H1 (cell line): ENCODE results near the gene SOBP. TPM values are rescaled to one million over a fixed set of nuclear protein-coding genes. Genes with fewer than 3 reads are reported as not detected.

Experiments
- JUND ChIP-seq: IDR thresholded peaks from 2 replicates; pipeline ENCODE4 v1.6.1; 2011; ENCODE audit warnings: mild to moderate bottlenecking, improper control_type of control experiment, low read length
- PHF8 ChIP-seq: fragments of 200-600 bp; sonication (generic); conservative IDR thresholded peaks from 2 replicates; pipeline ENCODE4 v1.7.1; 2012; ENCODE audit warnings: low read depth, mild to moderate bottlenecking, inconsistent platforms, low read length, moderate library complexity
- RFX5 ChIP-seq: IDR thresholded peaks from 2 replicates; pipeline ENCODE4 v1.6.1; 2011; ENCODE audit warnings: low read depth, low read length, improper control_type of control experiment, borderline replicate concordance
- SIX5 ChIP-seq: IDR thresholded peaks from 2 replicates; pipeline ENCODE4 v1.6.1; 2011; ENCODE audit warnings: mild to moderate bottlenecking, low read depth, low read length
- TBP ChIP-seq: IDR thresholded peaks from 2 replicates; pipeline ENCODE4 v1.6.1; 2011; ENCODE audit warnings: low read depth, low read length, improper control_type of control experiment
- polyA plus RNA-seq, 7 experiments: library from polyadenylated mRNA; depleted of rRNA in 3 of 7; stranded (reverse) in 5 of 7; unstranded in 2 of 7; fragments of >200 nt in 5 of 7; fragments of 200-250 nt in 2 of 7; gene quantifications; 1 replicate in 5 of 7; 2 replicates in 1 of 7; 4 replicates in 1 of 7; pipeline versions ENCODE4 v1.2.1 to v1.2.3, GENCODE V29; 2011 to 2013; ENCODE audit warnings: missing spikeins in 2 of 7, mixed read lengths in 2 of 7
- total RNA-seq: library from RNA; stranded (reverse); fragmentation: NEBNext Ultra II Directional; extraction: Animal tissue kit (Norgen Biotek cat#: 25700); gene quantifications from 2 replicates; pipeline ENCODE4 v1.2.1, GENCODE V29; 2021
- TF ChIP-seq, protein P1 (sequence below): IDR thresholded peaks from 2 replicates; pipeline ENCODE4 v1.6.1; 2012; ENCODE audit warnings: inconsistent platforms

The SOBP gene
- total and polyA plus RNA-seq, 2 of the 8 experiments (the other 6 are each of a cell fraction or from before 2014, with no cell fraction given), result 0.45 to 6.2 TPM

DNA sequence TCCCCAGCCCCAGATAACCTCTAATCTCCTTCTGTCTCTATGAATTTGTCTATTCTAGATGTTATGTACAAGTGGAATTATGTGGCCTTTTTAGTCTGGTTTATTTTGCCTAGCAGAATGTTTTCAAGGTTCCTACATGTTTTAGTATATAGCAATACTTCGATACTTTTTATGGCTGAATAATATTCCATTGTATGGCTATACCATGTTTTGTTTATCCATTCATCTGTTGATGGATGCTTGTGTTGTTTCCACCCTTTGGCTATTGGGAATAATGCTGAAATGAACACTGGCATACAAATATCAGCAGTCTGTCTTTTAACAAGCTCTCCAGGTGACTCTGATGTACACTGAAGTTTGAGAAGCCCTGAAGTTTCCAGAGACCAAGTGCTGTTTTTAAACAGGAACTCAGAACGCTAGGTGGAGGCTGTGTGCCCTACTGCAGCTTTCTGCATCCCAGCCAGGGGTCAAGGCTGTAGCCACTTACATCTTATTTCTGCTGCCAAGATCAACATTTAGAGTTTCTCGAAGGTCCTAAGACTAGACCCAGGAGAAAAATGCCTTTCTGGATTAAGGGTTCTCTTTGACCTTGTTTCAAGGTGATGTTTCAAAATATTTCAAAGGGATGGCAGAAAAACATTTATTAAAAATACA, 123.0 kb downstream of the SOBP start (continued):
- TF ChIP-seq SIX5, result no peak
- TF ChIP-seq PHF8, result no peak
- no peak for TF ChIP-seq JUND
- TF ChIP-seq RFX5, result no peak
- TF ChIP-seq, protein P1, sequence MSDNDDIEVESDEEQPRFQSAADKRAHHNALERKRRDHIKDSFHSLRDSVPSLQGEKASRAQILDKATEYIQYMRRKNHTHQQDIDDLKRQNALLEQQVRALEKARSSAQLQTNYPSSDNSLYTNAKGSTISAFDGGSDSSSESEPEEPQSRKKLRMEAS, result no peak
- no peak for TF ChIP-seq TBP
